A549 (cell line): Measurements from ENCODE around the gene SLC8A1.

Source experiments
- CTCF ChIP-seq: fragments of >200 bp; sonication (Bioruptor Twin); formaldehyde crosslinking; IDR thresholded peaks from 3 replicates; pipeline ENCODE4 v1.5.1; 2016
- EHMT2 ChIP-seq: fragments of 200-600 bp; sonication (generic); IDR thresholded peaks from 2 replicates; pipeline ENCODE4 v1.6.1; 2016; ENCODE audit warnings: antibody characterized with exemption, low read depth, mild to moderate bottlenecking, moderate library complexity

GRCh38 chr2:40421631-40422297 is 30.1 kb downstream of the SLC8A1 start:
- no peak for TF ChIP-seq CTCF
- no peak for TF ChIP-seq EHMT2
